Smooth muscle cell (in vitro differentiated cells): ENCODE results near the gene NAT14. TPM values are rescaled to one million over a fixed set of nuclear protein-coding genes. Genes with fewer than 3 reads are reported as not detected.

ENCODE experiments used
- DNase-seq: peaks from one replicate; lab custom pipeline; 2025; ENCODE audit not compliant: unreplicated experiment; lab: John Stamatoyannopoulos, UW
- H2AFZ ChIP-seq: fragments of 200-600 bp; sonication (generic); 2 replicates; pipeline ENCODE4 v1.6.0; 2016; ENCODE audit warnings: antibody characterized with exemption, low read depth, mild to moderate bottlenecking
- H3F3A ChIP-seq: fragments of 200-600 bp; sonication (generic); 2 replicates; pipeline ENCODE4 v1.6.0; 2017; ENCODE audit warnings: antibody characterized with exemption, low read depth
- H3K27ac ChIP-seq: fragments of 200-600 bp; sonication (generic); 2 replicates; pipeline ENCODE4 v1.5.1; 2016; ENCODE audit warnings: low read depth, mild to moderate bottlenecking
- H3K27me3 ChIP-seq: fragments of 200-600 bp; sonication (generic); 2 replicates; pipeline ENCODE4 v1.6.1; 2016; ENCODE audit warnings: low read depth, mild to moderate bottlenecking
- H3K36me3 ChIP-seq: fragments of 200-600 bp; sonication (generic); 2 replicates; pipeline ENCODE4 v1.5.1; 2016; ENCODE audit warnings: low read depth
- H3K4me1 ChIP-seq: fragments of 200-600 bp; sonication (generic); 2 replicates; pipeline ENCODE4 v1.5.1; 2016; ENCODE audit warnings: low read depth
- H3K4me2 ChIP-seq: fragments of 200-600 bp; sonication (generic); 2 replicates; pipeline ENCODE4 v1.6.0; 2016; ENCODE audit warnings: mild to moderate bottlenecking
- H3K4me3 ChIP-seq: fragments of 200-600 bp; sonication (generic); 2 replicates; pipeline ENCODE4 v1.5.1; 2016; ENCODE audit warnings: mild to moderate bottlenecking
- H3K79me2 ChIP-seq: fragments of 200-600 bp; sonication (generic); 2 replicates; pipeline ENCODE4 v1.6.0; 2016; ENCODE audit warnings: low read depth, mild to moderate bottlenecking
- H3K9ac ChIP-seq: fragments of 200-600 bp; sonication (generic); 2 replicates; pipeline ENCODE4 v1.6.0; 2016; ENCODE audit warnings: low read depth
- H3K9me3 ChIP-seq: fragments of 200-600 bp; sonication (generic); replicated peaks from 2 replicates; pipeline ENCODE4 v1.5.1; 2016; ENCODE audit warnings: low read depth
- H4K20me1 ChIP-seq: fragments of 200-600 bp; sonication (generic); 2 replicates; pipeline ENCODE4 v1.6.0; 2016; ENCODE audit warnings: low read depth
- WGBS: methylation state at CpG from one replicate; pipeline ENCODE4 v1.1.7; 2016; ENCODE audit warnings: low lambda C conversion rate; 5-methylcytosine and 5-hydroxymethylcytosine counted together
- polyA plus RNA-seq: library from polyadenylated mRNA; unstranded; fragments of >200 nt; fragmentation: Nextera tagmentation; extraction: Ambion mirVana; gene quantifications from 2 replicates; pipeline ENCODE4 v1.2.1, GENCODE V29; 2016
- total RNA-seq: library from RNA; depleted of rRNA; stranded (reverse); fragments of >200 nt; gene quantifications from 2 replicates; pipeline ENCODE4 v1.2.3, GENCODE V29; 2014
- TF ChIP-seq, protein P1 (sequence below): fragments of 200-600 bp; sonication (generic); IDR thresholded peaks from 2 replicates; pipeline ENCODE4 v1.5.1; 2017; ENCODE audit warnings: borderline replicate concordance, mild to moderate bottlenecking, antibody characterized with exemption; ENCODE audit not compliant: insufficient read depth, poor library complexity, severe bottlenecking

The NAT14 gene
- total and polyA plus RNA-seq, 2 experiments from 2014 or later, result 14.3 to 67.5 TPM

GRCh38 chr19:55526216-55527196 is 41.5 kb downstream of the NAT14 start:
- Histone ChIP-seq H3K9ac (no peak overlapping the region), H3K27me3 (no peaks in the 10 kb centered on the region), H2AFZ (no peak overlapping the region), H3K27ac (no peak overlapping the region), H3K79me2 (no peaks in the 10 kb centered on the region), H3K4me2 (no peak overlapping the region), H3K36me3 (no peaks in the 10 kb centered on the region), H4K20me1 (no peaks in the 10 kb centered on the region), H3K4me1 (no peaks in the 10 kb centered on the region), H3K4me3 (no peak overlapping the region), H3F3A (no peaks in the 10 kb centered on the region), H3K9me3 (no peaks in the 10 kb centered on the region)
- no peak for DNase-seq
- TF ChIP-seq, protein P1, sequence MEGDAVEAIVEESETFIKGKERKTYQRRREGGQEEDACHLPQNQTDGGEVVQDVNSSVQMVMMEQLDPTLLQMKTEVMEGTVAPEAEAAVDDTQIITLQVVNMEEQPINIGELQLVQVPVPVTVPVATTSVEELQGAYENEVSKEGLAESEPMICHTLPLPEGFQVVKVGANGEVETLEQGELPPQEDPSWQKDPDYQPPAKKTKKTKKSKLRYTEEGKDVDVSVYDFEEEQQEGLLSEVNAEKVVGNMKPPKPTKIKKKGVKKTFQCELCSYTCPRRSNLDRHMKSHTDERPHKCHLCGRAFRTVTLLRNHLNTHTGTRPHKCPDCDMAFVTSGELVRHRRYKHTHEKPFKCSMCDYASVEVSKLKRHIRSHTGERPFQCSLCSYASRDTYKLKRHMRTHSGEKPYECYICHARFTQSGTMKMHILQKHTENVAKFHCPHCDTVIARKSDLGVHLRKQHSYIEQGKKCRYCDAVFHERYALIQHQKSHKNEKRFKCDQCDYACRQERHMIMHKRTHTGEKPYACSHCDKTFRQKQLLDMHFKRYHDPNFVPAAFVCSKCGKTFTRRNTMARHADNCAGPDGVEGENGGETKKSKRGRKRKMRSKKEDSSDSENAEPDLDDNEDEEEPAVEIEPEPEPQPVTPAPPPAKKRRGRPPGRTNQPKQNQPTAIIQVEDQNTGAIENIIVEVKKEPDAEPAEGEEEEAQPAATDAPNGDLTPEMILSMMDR, result no peak
- WGBS, result 67% methylated on average over 27 of the region's 35 CpGs

- 85% methylated on average over 21 of the region's 22 CpGs for WGBS
- TF ChIP-seq, protein P1, result no peak
- Histone ChIP-seq H3K4me2 (no peak overlapping the region), H3K27me3 (no peaks in the 10 kb centered on the region), H3K9me3 (no peaks in the 10 kb centered on the region), H3K9ac (no peak overlapping the region), H3K4me3 (no peak overlapping the region), H3K36me3 (no peaks in the 10 kb centered on the region), H2AFZ (no peak overlapping the region), H3K79me2 (no peaks in the 10 kb centered on the region), H3K4me1 (no peaks in the 10 kb centered on the region), H3F3A (no peaks in the 10 kb centered on the region), H3K27ac (no peak overlapping the region), H4K20me1 (no peaks in the 10 kb centered on the region)
- DNase-seq, result no peak
Measured at GRCh38 chr19:55527197-55528029, 42.4 kb downstream of the NAT14 start.

DNA sequence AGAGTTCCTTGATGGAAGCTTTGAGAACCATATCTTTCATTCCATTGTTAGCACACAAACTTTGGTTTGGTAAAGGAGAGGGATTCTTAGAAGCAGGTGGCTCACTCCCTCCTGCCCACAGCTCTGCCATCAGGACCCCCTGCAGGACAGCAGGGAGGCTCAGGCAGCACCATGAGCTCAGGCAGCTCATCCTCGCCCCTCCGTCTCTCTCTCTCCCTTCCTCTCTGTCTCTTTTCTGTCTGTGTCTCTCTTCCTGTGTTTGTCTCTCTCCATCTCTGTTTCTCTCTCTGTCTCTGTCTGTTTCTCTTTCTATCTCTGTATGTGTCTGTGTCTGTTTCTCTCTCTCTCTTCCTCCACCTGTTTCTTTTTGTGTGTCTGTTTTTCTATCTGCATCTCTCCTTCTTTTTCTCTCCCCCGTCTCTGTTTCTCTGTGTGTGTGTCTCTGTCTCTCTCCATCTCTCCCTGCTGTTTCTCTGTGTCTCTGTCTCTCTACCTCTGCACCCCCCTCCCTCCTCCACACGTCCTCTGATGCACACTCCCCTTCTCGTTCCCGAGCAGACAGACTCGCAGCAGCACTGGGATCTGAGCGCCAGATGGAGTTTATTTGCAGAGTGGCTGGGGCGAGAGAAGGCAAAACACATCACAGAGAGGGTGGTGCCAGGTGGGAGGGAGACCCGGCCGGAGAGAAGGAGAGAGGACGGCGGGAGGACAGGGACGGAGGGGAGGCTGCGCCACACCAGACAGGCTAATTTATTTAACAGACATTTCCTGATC is 43.2 kb downstream of the NAT14 start:
- no peak overlapping the region for H3K4me2 ChIP-seq
- TF ChIP-seq, protein P1, result no peak
- H3K4me1 ChIP-seq, result no peaks in the 10 kb centered on the region
- no peaks in the 10 kb centered on the region for H3K9me3 ChIP-seq
- H4K20me1 ChIP-seq, result no peaks in the 10 kb centered on the region
- no peak overlapping the region for H3K4me3 ChIP-seq
- H3K27me3 ChIP-seq, result no peaks in the 10 kb centered on the region
- no peaks in the 10 kb centered on the region for H3K36me3 ChIP-seq
- H3K27ac ChIP-seq, result no peak overlapping the region
- no peaks in the 10 kb centered on the region for H3K79me2 ChIP-seq
- H3K9ac ChIP-seq, result no peak overlapping the region
- 59% methylated on average over 15 of the region's 15 CpGs for WGBS
- no peaks in the 10 kb centered on the region for H3F3A ChIP-seq
- no peak overlapping the region for H2AFZ ChIP-seq
- DNase-seq, result no peak
